Measurements from ENCODE around the gene FAM114A2. TPM values are rescaled to one million over a fixed set of nuclear protein-coding genes. Genes with fewer than 3 reads are reported as not detected.
"Not testable (repeated sequence)": the region's sequence is repeated elsewhere in the genome, so short reads cannot be mapped to it uniquely, and the experiment has no call there.

FAM114A2 gene
- total RNA-seq, 1 donor from 2014 or later = 23.6 TPM

GRCh38 chr5:154071799-154072413, 33.2 kb upstream of the FAM114A2 start:
- Mint-ChIP-seq H3K27me3 (peaks cover 16% of the 10 kb centered on the region), H3K4me3 (ENCODE audit: low read depth) (no peak overlapping the region), H3K36me3 (ENCODE audit: insufficient read depth) (no peaks in the 10 kb centered on the region), H3K4me1 (ENCODE audit: low read depth) (no peaks in the 10 kb centered on the region), H3K9me3 (ENCODE audit: low read depth) (no peaks in the 10 kb centered on the region), H3K27ac (no peak overlapping the region)
- no peak for TF ChIP-seq CTCF (IDR thresholded peaks at IDR 0.05; ENCODE audit: unreplicated experiment)
- DNase-seq (ENCODE audit: low spot score, unreplicated experiment) = no peak

- H3K4me3 Mint-ChIP-seq (ENCODE audit: low read depth); H3K36me3 Mint-ChIP-seq (ENCODE audit: insufficient read depth): not testable (repeated sequence)
- H3K27me3 Mint-ChIP-seq = peaks cover 12% of the 10 kb centered on the region
Measured at GRCh38 chr5:154069854-154070253, 31.1 kb upstream of the FAM114A2 start.

GRCh38 chr5:154065971-154066370, 27.3 kb upstream of the FAM114A2 start:
- TF ChIP-seq CTCF (IDR thresholded peaks at IDR 0.05; ENCODE audit: unreplicated experiment) = no peak
- Mint-ChIP-seq H3K27ac (no peak overlapping the region), H3K4me3 (ENCODE audit: low read depth) (no peak overlapping the region), H3K9me3 (ENCODE audit: low read depth) (no peaks in the 10 kb centered on the region), H3K27me3 (no peaks in the 10 kb centered on the region), H3K36me3 (ENCODE audit: insufficient read depth) (no peaks in the 10 kb centered on the region), H3K4me1 (ENCODE audit: low read depth) (no peaks in the 10 kb centered on the region)
- DNase-seq (ENCODE audit: low spot score, unreplicated experiment) = no peak

More at GRCh38 chr5:154069854-154070253, 31.1 kb upstream of the FAM114A2 start:
- not testable (repeated sequence) for H3K27ac Mint-ChIP-seq; H3K4me1 Mint-ChIP-seq (ENCODE audit: low read depth); H3K9me3 Mint-ChIP-seq (ENCODE audit: low read depth); DNase-seq (ENCODE audit: low spot score, unreplicated experiment)

GRCh38 chr5:154063372-154063771, 24.7 kb upstream of the FAM114A2 start:
- H3K27me3 Mint-ChIP-seq = no peaks in the 10 kb centered on the region
- H3K27ac Mint-ChIP-seq = no peak overlapping the region
- H3K4me3 Mint-ChIP-seq (ENCODE audit: low read depth) = no peak overlapping the region
- TF ChIP-seq CTCF (IDR thresholded peaks at IDR 0.05; ENCODE audit: unreplicated experiment) = no peak
- no peaks in the 10 kb centered on the region for H3K4me1 Mint-ChIP-seq (ENCODE audit: low read depth)
- H3K36me3 Mint-ChIP-seq (ENCODE audit: insufficient read depth) = no peaks in the 10 kb centered on the region
- H3K9me3 Mint-ChIP-seq (ENCODE audit: low read depth) = no peaks in the 10 kb centered on the region
- DNase-seq (ENCODE audit: low spot score, unreplicated experiment) = no peak

GRCh38 chr5:154060606-154061005, 21.9 kb upstream of the FAM114A2 start:
- Mint-ChIP-seq H3K9me3 (ENCODE audit: low read depth) (no peaks in the 10 kb centered on the region), H3K4me3 (ENCODE audit: low read depth) (no peak overlapping the region), H3K27ac (no peak overlapping the region), H3K36me3 (ENCODE audit: insufficient read depth) (no peaks in the 10 kb centered on the region), H3K27me3 (no peaks in the 10 kb centered on the region), H3K4me1 (ENCODE audit: low read depth) (no peaks in the 10 kb centered on the region)
- TF ChIP-seq CTCF (IDR thresholded peaks at IDR 0.05; ENCODE audit: unreplicated experiment) = no peak
- DNase-seq (ENCODE audit: low spot score, unreplicated experiment) = no peak

GRCh38 chr5:154059583-154059982, 20.9 kb upstream of the FAM114A2 start:
- Mint-ChIP-seq H3K9me3 (ENCODE audit: low read depth) (no peaks in the 10 kb centered on the region), H3K4me1 (ENCODE audit: low read depth) (no peaks in the 10 kb centered on the region), H3K36me3 (ENCODE audit: insufficient read depth) (peaks cover 2% of the 10 kb centered on the region), H3K27me3 (no peaks in the 10 kb centered on the region), H3K27ac (no peak overlapping the region), H3K4me3 (ENCODE audit: low read depth) (no peak overlapping the region)
- DNase-seq (ENCODE audit: low spot score, unreplicated experiment) = no peak
- no peak for TF ChIP-seq CTCF (IDR thresholded peaks at IDR 0.05; ENCODE audit: unreplicated experiment)
